Osteoblast (primary cell): Measurements from ENCODE around the gene BLOC1S5. TPM values are rescaled to one million over a fixed set of nuclear protein-coding genes. Genes with fewer than 3 reads are reported as not detected.
A peak's percentile ranks its signal among the peaks of the same experiment; 100 is the strongest.

Experiments used
- DNase-seq: peaks from one replicate; pipeline ENCODE4 v3.0.0; 2011; ENCODE audit warnings: low spot score, mixed read lengths; ENCODE audit not compliant: insufficient read length; ENCODE audit errors: missing footprints
- H2AFZ ChIP-seq: 2 replicates; pipeline ENCODE4 v1.6.0; 2011; ENCODE audit warnings: mild to moderate bottlenecking, low read length
- H3K27ac ChIP-seq: 2 replicates; pipeline ENCODE4 v1.5.1; 2011; ENCODE audit warnings: mild to moderate bottlenecking, low read depth, low read length, moderate library complexity
- H3K27me3 ChIP-seq: 2 replicates; pipeline ENCODE4 v1.6.0; 2012; ENCODE audit warnings: mild to moderate bottlenecking, control low read depth, inconsistent platforms, low read length, moderate library complexity; ENCODE audit not compliant: insufficient read depth
- H3K36me3 ChIP-seq: 2 replicates; pipeline ENCODE4 v1.5.1; 2011; ENCODE audit warnings: mild to moderate bottlenecking, low read length, control low read depth, moderate library complexity; ENCODE audit not compliant: insufficient read depth
- H3K4me1 ChIP-seq: 2 replicates; pipeline ENCODE4 v1.5.1; 2011; ENCODE audit warnings: mild to moderate bottlenecking, low read length, control low read depth, moderate library complexity; ENCODE audit not compliant: insufficient read depth
- H3K4me2 ChIP-seq: 2 replicates; pipeline ENCODE4 v1.6.0; 2011; ENCODE audit warnings: mild to moderate bottlenecking, low read length; ENCODE audit not compliant: insufficient read depth
- H3K4me3 ChIP-seq: fragments of 200-600 bp; sonication (generic); 3 replicates; pipeline ENCODE4 v1.5.1; 2012; ENCODE audit warnings: mild to moderate bottlenecking, low read length, inconsistent platforms; ENCODE audit not compliant: insufficient read depth
- H3K79me2 ChIP-seq: 2 replicates; pipeline ENCODE4 v1.6.0; 2012; ENCODE audit warnings: mild to moderate bottlenecking, low read length, control low read depth, inconsistent platforms; ENCODE audit not compliant: insufficient read depth
- H3K9me3 ChIP-seq: 2 replicates; pipeline ENCODE4 v1.5.1; 2011; ENCODE audit warnings: low read depth, low read length, control low read depth
- H4K20me1 ChIP-seq: 2 replicates; pipeline ENCODE4 v1.6.0; 2012; ENCODE audit warnings: mild to moderate bottlenecking, low read length, control low read depth; ENCODE audit not compliant: insufficient read depth
- CTCF ChIP-seq: IDR thresholded peaks from 2 replicates; pipeline ENCODE4 v1.5.1; 2011; ENCODE audit warnings: mild to moderate bottlenecking, low read depth, low read length, moderate library complexity; ENCODE audit errors: extremely low read depth
- total RNA-seq: library from RNA; depleted of rRNA; stranded (reverse); fragments of >200 nt; gene quantifications from 2 replicates; pipeline ENCODE4 v1.2.3, GENCODE V29; 2012

The BLOC1S5 gene
- total RNA-seq, 1 donor: 14.1 TPM

- no peak overlapping the region for H3K4me2 ChIP-seq
- no peak overlapping the region for H2AFZ ChIP-seq
- H3K27ac ChIP-seq: no peak overlapping the region
- peaks cover 23% of the 10 kb centered on the region for H3K4me1 ChIP-seq
- H4K20me1 ChIP-seq: no peaks in the 10 kb centered on the region
- H3K36me3 ChIP-seq: no peaks in the 10 kb centered on the region
- H3K4me3 ChIP-seq: no peak overlapping the region
- H3K9me3 ChIP-seq: no peaks in the 10 kb centered on the region
- no peak for DNase-seq
- H3K79me2 ChIP-seq: no peaks in the 10 kb centered on the region
- TF ChIP-seq CTCF: no peak
- H3K27me3 ChIP-seq: no peaks in the 10 kb centered on the region
Observed at GRCh38 chr6:8110117-8110721, 46.0 kb upstream of the BLOC1S5 start.

- Histone ChIP-seq H3K4me1 (peaks cover 23% of the 10 kb centered on the region), H3K27ac (peak overlapping the region; percentile 63), H3K27me3 (peaks cover 2% of the 10 kb centered on the region), H3K9me3 (no peaks in the 10 kb centered on the region), H3K36me3 (no peaks in the 10 kb centered on the region), H2AFZ (peak overlapping the region; percentile 59), H4K20me1 (no peaks in the 10 kb centered on the region), H3K79me2 (no peaks in the 10 kb centered on the region), H3K4me3 (peak overlapping the region; percentile 2), H3K4me2 (peak overlapping the region; percentile 63)
- no peak for TF ChIP-seq CTCF
- no peak for DNase-seq
Observed at GRCh38 chr6:8108759-8109539, 44.8 kb upstream of the BLOC1S5 start.

GRCh38 chr6:8108031-8108660 lies 44.0 kb upstream of the BLOC1S5 start:
- Histone ChIP-seq H3K27ac (peak overlapping the region; percentile 63), H3K27me3 (peaks cover 2% of the 10 kb centered on the region), H3K4me1 (peaks cover 18% of the 10 kb centered on the region), H2AFZ (peak overlapping the region; percentile 59), H3K36me3 (no peaks in the 10 kb centered on the region), H3K79me2 (no peaks in the 10 kb centered on the region), H3K4me2 (peak overlapping the region; percentile 63), H3K9me3 (no peaks in the 10 kb centered on the region), H4K20me1 (no peaks in the 10 kb centered on the region), H3K4me3 (peak overlapping the region; percentile 2)
- DNase-seq: peak; percentile 94
- TF ChIP-seq CTCF: no peak

- Histone ChIP-seq H4K20me1 (no peaks in the 10 kb centered on the region), H3K4me2 (no peak overlapping the region), H3K27me3 (peaks cover 2% of the 10 kb centered on the region), H3K4me1 (peaks cover 20% of the 10 kb centered on the region), H3K4me3 (no peak overlapping the region), H2AFZ (no peak overlapping the region), H3K36me3 (no peaks in the 10 kb centered on the region), H3K79me2 (peaks cover 14% of the 10 kb centered on the region), H3K9me3 (no peaks in the 10 kb centered on the region), H3K27ac (no peak overlapping the region)
- no peak for TF ChIP-seq CTCF
- DNase-seq: no peak
Observed at GRCh38 chr6:8105791-8106190, 41.6 kb upstream of the BLOC1S5 start.
